ENCODE measurements around the gene AKT1S1.

The AKT1S1 gene

DNA sequence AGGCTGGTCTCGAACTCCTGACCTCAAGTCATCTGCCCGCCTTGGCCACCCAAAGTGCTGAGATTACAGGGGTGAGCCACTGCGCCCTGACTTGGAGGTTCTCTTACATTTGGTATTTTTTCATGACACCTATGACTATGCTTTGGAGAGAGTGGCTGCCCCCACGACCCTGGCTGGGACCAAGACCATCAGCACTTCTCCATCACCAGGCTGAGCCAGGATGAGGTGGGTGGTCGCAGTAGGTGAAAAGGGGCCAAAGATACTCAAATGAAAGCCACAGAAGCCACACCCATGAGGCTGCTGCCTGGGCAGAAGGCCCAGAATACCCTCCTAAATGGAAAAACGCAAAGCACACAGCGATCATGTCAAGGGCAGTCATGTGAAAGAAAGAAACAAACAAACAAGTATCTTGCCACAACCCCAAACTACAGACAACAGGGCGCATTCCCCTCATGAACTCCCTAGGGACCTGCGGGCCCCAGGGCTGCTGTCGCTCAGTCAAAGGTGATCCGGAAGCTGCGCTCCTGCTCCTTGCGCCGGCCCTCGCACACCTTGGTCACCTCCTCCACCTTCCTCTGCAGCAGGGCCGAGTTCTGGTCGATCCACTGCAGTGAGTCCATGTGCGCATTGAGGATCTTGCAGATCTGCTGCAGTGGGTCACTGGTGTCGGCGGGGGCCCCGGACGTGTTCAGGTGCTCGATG is 30.7 kb upstream of the AKT1S1 start:
- DNase-seq, result no peak

DNA sequence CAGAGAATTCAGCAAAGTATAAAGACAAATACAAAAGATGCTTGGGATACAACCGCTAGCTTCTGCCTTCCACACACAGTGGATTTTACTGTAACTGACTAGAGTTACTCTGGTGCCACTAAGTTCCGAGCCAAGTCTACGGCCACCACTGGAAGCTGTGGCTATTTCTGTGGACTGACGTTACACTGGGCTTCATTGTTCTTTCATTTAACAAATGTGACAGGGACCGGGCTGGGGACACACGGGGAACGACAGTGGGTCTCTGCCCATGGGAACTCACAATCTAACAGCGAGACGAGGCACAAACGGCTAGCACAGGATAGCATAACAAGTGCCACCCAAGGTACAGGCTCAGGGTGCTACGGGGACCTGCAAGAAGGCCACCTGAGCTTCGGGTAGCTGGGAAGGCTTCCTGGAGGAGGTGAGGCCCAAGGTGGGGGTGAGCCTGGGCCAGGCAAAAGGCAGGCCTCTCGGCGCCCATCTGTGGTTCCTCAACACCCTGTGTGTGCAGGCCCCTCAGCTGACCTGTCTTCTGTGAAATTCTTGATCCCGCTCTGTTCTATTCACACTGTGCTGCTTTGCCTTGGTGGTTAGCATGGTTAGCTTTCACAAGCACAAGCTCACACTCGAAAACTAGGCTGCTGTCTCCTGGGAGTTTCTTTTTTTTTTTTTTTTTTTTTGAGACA is 29.9 kb upstream of the AKT1S1 start:
- no peak for DNase-seq

DNA sequence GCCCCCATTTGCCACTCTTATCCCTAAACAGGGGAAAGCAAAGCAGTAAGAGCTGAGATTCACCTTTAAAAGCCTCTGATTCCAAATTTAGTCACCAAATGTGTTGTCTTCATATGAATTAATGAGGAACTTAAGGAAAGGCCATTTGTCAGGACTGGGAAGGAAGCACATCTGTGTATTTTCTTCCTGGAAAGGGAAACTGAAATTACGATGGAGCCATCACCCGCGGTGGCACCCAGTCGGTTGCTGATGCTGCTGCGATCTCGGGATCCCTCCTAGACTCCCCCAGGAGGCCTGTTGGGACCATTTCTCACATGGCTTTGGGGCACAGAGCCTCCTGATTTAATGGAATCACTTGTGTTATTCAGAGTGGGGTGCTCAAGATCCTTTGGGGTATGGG is 27.0 kb upstream of the AKT1S1 start:
- no peak for DNase-seq

DNA sequence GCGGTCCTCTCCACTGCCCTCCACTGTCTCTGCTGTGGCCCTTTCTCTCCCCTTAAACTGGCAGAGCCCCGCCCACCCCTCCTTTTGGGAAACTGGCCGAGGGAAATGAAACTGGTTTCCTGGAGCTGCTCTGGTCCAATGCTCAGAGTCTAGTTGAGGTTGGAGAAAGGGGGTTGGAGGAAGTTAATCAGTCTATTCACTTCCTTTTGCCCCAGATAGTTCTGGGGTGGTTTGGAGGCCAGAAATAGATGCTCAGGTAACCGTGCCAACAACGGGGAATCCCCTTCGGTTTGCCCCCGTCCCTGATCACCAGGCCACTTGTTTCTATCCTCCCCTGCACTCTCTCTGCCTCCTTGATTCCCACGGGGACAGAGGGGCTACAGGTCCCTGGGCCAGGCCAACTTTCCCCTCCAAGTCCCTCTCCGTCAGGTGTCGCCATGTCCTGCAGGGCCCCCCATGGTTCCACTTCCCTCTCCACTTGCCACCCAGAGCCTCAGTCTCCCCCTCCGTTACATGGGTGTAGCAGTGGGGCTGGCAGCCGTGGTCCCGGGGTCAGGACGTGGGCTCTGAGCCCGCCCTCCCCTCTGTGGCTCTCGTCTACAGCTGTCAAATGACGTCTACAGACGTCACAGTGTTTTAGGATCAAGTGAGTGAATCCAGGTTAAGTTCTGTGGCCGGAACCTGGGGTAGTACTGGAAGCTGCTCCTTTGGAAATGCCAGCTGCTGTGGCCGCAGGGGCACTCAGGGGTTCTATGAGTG is 19.9 kb upstream of the AKT1S1 start, which contains the start of gene IL4I1:
Gene IL4I1 (minus strand): TSS at position 25 of the 759 bp plus-strand sequence. CDS start 727 bp downstream, outside the sequence.
- DNase-seq, result no peak

DNA sequence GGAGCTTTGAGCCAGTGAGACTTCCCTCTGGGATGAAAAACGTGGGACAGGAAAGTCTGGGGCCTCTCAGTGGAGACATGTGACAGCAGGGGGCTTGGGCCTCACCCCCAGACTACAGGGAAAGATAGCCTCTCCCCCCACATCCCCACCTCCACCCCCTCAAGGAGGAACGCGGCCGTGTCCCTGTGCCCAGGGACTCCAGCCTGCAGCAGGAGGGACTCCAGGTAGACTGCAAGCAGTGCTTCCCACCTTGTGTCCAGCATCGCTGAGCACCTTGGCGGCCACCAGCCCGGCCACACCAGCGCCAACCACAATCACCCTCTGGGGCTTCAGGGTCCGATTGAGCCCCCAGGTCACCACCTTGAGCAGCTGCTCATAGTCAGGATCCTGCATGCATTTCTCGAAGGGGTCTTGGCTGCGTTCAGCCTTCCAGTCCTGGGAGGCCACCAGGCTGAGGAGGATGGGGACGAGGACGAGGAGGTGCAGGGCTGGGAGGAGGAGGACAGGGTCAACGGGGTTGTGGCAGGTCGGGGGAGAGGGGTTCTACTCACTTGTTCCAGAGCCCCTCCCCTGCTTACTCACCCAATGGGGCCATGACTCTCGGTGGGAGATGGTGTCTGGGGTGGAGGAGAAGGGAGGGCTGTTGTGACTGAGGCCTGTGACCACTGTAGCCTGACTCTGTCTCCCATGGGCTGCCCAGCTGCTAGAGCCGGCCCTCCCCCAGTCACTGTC is 18.6 kb upstream of the AKT1S1 start:
- no peak for DNase-seq

DNA sequence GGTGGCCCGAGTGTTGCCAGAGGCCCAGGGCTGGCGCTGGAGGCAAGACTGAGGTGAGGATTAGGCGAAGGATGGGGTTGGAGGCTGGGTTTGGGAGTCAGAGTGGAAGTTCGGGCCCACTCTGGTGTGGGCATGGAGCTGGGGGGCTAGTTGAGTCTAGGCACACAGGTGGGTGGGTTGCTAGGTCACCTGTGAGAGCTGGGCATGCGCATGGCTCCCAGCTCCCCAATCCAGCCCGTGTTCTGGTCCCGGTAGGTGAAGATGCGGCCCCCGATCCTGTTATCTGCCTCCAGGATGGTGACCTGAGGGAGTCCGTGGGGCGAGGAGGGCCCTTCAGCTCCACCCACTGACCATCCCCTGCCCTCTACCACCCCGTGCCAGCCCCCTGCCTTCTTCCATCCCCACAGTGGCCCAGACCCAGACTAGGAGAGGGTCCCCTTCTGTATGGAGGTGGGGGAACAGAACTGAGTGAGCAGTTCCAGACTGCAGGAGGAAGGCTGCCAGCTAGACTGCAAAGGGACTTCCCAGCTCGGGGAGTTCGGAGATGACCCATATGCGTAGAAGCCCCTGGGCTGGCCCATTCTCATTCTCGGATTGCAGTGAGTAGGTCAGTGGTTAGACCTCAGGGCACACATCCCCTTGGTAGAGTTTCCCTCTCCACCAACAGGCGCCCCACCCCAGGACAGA is 17.9 kb upstream of the AKT1S1 start:
- no peak for DNase-seq

DNA sequence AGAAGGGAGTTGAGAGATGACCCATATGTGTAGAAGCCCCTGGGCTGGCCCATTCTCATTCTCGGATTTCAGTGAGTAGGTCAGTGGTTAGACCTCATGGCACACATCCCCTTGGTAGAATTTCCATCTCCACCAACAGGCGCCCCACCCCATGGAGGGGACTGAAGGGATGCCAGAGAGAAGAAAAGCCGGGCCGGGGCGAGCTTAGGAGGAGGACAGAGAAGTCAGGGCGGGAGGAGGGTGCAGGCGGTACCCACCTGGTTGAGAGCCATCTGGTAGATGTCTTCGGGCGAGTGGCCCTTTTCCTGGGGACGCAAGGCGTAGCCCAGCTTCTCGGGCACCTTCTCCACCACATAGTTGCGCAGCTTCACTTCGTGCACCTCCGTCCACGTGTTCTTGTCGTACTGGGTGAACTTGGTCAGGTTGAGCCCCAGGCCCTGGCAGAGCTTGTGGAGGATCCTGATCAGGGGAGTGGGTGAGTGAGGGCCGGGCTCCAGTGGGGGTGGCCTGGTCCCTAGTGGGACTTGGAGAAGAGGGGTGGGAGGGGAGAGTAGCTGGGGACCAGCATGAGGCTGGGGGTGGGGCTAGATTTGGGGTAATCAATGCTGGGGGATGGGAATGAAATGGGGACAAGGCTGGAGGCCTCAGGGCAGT is 17.0 kb upstream of the AKT1S1 start:
- DNase-seq, result no peak

DNA sequence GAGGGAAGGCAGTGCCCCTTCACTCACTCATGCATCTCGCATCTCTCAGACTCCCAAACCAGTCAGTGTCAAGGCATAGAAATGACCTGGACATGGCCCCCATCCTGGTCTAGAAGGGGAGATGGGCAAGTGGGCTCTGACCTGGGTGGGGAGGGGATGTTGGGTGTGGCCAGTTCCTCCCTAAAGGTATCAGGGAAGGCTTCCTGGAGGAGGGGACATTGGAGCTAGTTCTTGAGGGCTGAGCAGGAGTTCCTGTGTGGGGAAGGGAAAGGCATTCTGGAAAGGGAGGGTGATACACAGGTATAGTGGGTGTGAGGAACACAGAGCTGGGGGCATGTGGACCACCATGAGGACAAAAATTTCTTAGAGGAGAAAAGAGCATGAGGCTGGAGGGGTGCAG is 15.6 kb upstream of the AKT1S1 start:
- no peak for DNase-seq

DNA sequence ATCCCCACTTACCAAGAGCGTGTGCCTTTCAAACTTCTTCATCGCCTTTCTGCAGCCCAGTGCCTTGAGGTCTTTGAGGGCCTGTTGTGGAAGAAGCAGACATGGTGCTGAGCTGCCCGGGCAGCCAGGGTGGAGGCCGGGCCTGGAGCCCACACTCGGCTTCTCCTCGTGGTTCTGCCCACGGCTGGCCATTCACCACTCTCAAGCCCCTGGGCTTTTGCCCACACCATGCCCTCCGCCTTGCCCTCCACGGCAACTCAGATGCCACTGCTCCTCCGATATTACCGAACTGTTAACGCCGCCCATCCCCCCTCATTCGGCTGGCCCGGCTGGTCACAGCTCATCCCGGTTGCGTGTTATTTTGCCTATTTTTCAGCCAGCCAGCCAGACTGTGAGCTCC is 14.2 kb upstream of the AKT1S1 start:
- DNase-seq, result no peak

DNA sequence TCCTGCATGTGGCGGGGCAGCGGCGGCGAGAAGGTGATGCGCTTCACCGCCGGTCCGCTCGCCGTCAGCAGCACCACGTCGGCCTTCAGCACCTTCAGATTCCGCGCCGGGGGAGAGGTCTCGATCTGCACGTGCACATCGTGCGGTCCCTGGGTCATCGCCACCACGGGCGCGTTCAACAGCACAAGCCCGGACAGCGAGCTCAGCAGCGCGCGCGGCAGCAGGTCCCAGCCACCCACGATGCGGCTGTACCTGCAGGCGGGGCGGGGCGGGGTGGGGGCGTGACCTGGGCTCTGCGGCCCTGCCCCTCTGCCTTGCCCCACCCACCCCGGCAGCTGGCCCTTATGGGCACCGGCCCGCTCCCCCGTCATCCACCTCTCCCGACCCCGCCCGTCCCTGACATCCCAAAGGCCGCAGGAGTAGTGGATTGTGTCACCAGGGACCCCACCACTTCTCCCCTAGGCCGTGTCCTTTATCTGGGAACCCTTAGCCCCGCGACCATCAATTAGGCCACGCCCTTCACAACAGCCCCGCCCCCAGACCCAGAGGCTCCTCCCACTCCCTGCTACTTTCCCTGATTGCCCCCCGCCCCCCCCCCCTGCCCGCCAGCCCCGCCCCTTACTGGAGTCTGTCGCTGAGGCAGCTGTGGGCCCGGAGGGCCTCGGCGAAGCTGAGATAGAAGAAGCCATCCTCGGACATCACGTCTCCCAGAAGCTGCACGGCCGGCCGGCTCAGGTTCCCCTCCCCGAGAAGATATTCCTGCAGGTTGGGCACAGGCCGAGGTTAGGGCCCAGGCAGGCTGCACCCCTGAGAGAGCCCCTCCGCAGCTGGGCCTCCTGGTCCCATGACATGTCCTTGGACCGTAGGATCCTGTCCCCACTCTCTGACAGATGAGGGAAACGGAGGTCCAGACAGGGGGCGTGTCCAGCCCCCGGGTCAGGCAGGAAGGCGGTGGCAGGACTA is 13.5 kb upstream of the AKT1S1 start:
- no peak for DNase-seq

DNA sequence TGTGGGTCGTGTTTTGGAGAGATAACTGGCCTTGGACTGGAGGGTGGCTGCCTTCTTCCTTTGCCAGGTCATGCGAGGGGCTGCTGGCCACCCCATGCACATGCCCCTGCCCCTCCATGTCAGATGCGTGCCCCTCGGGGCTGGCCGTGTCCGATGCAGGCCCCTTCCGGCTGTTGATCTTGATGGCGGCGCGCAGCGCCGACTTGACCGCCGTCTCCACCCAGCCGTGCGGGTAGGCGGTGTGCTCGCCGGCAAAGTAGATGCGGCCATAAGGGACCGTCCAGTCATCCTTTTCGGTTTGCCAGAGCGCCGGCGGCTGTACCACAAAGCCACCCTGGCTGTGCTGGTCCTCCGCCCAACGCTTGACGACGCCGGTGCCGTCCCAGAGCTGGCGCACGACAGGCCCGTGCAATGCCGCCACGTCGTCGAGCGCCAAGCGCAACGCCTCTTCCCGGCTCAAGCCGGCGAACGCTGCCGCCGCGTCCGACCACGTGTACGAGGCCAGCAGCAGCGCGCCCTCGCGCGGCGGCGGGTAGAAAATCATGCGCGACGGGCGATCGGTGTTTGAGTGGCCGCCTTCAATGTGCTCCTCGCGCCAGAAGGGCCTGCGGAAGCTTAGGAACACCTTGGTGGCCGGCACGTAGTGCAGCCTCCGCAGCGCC is 12.7 kb upstream of the AKT1S1 start:
- no peak for DNase-seq

DNA sequence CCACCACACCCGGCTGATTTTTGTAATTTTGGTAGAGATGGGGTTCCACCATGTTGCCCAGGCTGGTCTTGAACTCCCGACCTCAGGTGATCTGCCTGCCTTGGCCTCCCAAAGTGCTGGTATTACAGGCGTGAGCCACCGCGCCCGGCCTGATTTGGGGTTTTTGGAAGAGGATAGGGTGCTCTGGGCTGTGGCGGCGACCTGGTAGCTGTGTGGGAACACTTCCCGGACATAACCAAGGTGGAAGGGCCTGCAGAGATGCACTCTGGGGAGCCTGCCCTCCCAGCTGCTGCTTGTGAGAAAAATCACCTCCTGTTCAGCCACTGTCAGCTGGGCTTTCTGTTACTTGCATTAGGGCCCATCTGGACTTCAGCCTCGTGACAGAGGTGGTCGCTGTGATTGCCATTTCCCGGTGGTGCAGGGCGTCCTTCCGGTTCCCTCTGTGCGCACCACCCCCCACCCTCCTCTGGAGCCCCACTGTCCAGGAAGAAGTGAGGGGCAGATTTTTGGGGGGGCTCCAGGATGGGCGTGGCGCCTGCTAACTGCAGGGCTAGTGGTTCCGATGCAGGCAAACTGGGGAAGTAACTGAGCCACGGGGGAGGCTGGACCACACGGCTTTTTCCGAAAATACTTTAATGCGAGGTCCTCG is 12.0 kb upstream of the AKT1S1 start:
- no peak for DNase-seq

DNA sequence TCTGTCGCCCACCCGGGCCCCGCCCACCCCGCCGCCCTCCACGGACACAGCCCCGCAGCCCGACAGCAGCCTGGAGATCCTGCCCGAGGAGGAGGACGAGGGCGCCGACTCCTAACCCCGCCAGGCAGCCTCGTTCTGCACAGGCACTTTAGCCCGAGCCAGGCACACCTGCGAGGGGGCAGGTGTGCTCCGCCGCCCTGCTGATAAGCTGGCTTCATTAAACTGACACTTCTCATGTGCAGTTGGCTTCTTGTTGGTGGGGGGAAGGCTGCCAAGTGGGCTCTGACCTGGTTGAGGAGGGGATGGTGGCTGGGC is 11.3 kb upstream of the AKT1S1 start:
- no peak for DNase-seq

DNA sequence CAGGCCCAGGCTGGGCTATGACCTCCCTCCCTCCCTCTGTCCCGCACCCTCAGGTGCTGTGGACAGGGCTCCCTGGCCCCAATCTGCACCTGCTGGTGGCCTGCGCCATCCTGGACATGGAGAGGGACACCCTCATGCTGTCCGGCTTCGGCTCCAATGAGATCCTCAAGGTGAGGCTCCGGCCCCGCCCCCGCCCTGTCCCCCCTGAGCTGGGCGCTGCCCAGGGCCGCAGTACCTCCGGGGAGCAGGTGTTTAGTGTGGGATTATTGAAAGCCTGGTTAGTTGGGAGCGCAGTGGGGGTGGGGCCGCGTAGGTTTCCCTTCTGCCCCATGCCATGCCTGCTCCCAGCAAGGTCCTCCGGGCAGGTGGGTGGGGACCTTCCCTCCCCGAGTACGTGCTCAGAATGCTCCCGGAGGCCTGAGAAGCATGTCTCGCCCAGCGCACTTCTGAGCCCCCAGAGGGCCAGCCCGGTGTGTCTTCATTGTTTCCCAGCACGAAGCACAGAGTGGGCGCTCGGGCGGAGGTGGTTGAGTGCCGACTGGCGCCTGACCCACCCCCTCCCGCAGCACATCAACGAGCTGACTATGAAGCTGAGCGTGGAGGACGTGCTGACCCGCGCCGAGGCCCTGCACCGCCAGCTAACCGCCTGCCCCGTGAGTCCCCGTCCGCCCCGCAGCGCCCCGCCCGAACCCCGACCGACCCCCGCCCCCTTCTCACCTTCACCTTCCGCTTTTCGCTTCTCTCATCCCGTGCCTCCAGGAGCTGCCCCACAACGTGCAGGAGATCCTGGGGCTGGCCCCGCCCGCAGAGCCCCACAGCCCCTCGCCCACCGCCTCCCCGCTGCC is 10.7 kb upstream of the AKT1S1 start:
- DNase-seq, result no peak

DNA sequence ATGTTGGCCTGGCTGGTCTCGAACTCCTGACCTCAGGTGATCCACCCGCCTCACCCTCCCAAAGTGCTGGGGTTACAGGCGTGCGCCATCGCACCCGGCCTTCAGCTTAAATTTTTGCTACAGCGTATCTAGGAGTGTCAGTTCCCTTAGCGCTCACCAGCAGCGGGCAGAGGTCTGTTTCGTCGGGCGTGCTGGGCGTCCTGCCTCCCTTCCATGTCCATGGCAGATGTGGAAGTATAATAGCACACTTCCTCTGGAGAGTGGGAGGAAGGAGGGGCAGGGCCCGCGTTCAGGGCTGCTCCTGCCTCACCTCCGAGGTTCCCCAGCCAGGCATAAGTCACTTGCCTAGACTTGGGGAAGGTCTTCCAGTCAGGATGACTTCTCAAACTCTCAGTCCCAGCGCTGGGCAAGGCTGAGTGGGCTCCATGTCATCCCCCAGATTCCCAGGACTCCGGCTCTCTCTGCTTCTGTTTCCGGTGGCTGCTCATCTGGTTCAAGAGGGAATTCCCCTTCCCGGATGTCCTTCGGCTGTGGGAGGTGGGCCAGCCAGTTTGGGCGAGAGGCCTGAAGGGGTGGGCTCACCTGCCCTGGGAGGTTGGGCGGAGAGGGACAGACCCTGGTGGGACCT is 10.0 kb upstream of the AKT1S1 start:
- no peak for DNase-seq

DNA sequence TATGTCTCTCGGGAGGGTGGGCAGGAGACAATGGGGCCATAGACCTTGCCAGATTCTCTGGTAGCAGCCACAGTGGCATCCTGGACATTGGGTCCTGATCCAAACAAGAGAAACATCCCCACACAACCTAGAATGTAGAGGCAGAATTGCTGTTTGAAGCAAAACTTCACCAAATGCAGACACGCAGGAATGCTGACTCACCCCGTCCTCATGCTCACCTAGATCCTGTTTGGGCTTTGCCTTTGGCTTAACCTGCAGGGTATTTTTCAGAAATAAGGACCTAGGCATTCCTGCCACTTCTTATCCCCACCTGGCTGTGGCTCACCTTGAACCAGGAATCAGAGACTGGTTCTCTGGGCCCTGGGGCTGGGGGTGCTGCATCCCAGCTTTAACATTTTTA is 7.6 kb upstream of the AKT1S1 start:
- no peak for DNase-seq

DNA sequence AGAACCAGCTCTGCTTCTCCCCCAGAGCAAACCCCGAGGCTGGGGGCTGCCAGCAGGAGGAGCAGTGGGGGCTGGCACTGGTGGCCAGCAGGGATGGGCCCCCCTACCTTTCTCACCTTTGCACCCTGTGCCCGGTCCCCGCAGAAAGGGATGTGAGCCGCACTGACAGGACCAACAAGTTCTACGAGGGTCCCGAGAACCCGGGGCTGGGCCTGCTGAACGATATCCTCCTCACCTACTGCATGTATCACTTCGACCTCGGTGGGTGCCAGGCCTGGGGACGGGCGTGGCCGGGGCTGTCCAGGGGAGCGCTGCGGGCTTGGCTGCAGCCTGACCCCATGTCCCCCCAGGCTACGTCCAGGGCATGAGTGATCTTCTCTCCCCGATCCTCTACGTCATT is 7.0 kb upstream of the AKT1S1 start:
- no peak for DNase-seq

DNA sequence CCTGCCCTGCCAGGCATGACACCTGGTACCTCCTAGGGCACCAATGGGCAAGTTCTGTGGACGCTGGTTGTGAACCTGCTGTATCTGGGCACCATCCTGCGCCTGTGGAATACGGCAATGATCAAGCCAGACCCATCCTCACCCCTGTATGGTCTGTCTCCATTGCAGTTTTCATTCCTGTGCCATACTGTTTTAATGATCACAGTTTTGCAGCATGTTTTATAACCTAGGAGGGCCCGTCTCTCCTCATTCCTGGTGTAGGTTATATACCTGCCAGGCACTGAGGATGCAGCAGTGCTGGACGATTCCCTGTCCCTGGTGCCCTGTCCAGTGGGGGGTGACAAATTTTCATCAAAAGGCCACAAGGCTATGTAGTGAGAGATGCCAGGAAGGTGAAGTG is 5.9 kb upstream of the AKT1S1 start:
- no peak for DNase-seq

DNA sequence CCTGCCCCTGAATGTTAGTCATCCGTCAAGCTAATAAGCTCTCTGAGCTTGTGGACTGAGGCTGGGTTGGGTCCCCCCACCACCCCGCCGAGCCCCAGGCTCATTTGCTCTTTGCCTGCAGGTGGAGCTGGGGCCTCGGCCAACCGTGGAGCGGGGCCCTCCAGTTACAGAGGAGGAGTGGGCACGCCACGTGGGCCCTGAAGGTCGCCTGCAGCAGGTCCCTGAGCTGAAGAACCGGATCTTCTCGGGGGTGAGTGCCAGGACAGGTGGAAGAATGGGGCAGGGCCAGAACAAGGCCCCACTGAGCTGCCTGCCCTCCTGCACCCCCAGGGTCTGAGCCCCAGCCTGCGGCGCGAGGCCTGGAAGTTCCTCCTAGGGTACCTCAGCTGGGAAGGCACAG is 5.5 kb upstream of the AKT1S1 start:
- no peak for DNase-seq
